NOMO-1 treated with DMSO at 0.1 percent for 48 hours (cell line): ENCODE data around the gene ATP1B1.
A peak's percentile ranks its signal among the peaks of the same experiment; 100 is the strongest.
"Not testable (repeated sequence)": the region's sequence is repeated elsewhere in the genome, so short reads cannot be mapped to it uniquely, and the experiment has no call there.

Experiments used
- DNase-seq: peaks from one replicate; lab custom pipeline; 2025; ENCODE audit not compliant: unreplicated experiment; lab: John Stamatoyannopoulos, UW

Gene ATP1B1

DNA sequence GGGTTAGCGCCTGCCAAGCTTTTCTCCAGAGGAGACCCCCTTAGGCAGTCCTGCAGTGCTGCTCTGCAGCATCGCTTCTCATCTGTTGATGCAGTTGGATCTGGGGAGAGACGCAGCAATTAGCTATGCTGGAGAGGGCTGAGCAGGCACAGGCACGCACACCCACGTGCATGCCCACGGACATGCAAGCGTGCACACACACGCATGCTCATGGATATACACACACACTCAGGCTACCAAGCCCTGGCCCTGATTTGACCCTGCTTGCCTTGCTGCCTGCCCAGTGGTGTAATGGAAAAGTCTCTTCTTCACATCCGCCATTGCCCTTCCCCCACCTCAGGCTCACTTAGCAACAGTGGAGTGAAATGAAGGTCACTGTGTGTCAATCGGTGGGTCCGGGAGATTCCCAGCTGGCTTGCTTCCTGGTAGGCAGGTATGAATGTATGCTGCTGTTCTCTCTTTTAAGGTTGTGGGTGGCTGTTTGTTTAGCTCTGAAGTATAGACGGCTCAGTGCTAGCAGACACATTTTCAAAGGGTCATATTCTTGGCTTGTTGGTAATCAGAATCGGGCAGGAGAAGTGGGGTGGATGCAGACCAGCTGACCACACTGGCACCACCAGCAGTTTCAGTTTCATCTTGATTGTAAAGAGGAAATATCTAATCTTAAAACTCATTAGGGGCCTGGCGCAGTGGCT is 9.5 kb downstream of the ATP1B1 start:
- DNase-seq = peak; percentile 49

DNA sequence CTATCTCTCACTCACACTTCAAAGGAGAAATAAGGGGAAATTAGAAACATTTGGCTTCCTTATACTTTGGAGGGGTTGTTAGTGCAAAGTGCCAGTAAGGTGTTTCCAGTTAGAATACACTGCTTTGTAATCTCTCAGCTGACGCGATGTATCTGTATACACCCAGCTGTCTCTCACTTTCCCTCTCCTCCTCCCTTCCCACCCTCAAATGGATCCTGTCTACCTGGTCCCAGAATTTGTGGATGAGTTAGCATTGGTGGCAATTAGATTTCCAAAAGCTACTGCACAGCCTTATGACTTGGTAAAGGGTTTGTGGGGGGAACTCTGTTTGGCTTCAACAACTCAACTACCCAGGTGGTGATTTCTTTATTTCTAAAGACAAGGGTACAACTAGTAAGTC is 10.5 kb downstream of the ATP1B1 start:
- no peak for DNase-seq

DNA sequence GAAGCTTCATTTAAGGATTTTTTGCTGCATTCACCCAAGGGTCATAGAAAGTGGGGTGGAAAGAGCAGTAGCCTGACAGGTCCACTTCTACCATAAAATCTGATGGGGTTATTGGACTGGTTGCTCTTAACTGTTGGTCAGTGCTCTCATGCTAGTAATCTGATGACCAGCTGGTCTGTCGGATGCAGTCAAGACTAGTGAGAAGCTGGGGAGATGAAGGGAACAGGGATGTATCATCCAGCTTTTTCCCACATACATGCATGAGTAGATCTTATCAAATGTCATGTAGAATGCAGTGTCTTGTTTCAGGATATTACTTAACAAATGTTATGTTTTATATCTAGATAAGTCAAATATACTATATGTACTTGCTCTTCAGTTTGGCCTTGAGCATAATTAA is 11.1 kb downstream of the ATP1B1 start:
- no peak for DNase-seq

DNA sequence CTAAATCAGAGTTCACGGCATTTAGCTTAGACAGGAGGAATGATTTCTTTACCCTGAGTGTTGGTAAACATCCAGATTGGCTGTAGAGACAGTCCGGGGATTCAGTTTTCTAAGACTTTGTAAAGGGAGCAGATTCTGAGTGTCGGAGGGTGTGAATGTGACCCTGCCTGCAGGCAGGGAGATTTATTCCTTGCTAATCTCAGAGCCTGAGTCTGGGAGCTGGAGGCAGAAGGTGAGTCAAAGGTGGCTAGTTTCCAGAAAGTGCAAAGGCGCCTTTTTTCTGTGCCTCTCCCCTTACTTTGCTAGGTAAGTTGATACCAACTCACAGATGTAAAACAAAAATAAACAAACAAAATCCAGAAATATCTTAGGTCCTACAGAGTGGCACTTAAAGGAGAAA is 11.7 kb downstream of the ATP1B1 start:
- DNase-seq = no peak

DNA sequence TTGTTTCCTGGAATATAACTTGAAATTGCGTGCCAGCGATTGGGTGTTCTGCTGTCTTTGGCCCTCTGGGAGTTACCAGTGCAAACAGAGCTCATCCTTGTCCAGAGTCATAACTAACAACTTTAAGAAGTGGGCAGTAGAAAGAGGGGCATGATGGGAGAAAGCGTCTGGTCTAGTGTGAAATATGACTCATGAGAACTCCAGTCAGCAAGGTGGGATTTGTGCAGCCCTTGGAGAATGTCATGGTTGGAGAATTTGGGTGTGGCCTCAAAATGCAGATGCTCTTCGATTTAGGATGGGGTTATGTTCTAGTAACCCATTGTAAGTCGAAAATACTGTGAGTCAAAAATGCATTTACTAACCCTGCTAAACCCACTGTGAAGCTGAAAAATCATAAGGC is 12.9 kb downstream of the ATP1B1 start:
- DNase-seq = no peak

DNA sequence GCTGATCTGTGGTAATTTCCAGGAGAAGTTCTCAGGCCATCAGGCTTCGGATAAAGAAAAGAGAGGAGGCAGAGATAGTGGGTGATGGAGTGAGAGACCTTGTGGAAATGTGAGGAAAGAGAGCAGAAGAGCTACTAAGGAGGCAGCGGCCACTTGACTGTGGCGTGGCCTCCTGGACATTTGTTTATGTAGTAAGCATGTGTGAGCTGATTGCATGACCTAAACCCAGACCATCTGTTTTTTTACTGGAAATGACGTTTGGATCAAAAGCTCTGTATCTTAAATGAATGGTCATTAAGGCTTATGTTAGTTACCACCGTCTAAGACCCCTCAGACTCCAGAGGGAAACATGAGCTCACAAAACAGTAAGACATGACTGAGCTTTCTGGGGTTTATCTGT is 13.6 kb downstream of the ATP1B1 start:
- no peak for DNase-seq

DNA sequence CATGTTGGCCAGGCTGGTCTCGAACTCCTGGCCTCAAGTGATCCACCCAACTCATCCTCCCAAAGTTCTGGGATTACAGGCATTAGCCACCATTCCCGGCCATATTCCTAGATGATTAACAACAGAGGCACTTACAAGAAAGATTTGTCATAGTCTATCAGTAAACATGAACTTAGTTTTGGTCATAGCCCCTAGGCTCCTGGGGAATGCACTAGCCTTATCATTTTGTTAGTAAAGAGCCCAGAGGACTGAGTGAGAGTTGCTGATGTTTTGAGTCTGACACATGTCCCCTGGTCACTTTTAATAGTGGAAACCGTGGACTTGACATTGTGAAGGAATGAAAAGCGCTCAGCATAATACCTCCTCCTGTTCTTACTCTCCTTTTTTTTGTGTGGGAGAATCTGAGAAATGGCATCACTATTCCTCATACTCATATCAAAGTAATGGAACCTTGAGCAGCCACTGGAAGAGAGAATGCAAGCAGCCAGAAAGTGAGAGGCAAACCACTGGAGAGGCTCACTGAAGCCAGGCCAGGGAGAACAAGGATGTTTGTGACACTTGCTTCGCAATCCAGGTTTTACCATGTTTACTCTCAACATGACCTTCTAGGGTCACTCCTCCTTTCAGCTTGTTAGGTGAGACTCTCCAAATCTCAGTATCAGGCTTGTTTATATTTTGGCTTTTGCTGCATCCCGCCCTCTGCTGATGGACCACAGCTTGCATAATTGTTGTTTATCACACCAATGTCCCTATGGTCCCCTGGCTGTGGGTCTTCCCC is 14.8 kb downstream of the ATP1B1 start:
- DNase-seq = no peak

DNA sequence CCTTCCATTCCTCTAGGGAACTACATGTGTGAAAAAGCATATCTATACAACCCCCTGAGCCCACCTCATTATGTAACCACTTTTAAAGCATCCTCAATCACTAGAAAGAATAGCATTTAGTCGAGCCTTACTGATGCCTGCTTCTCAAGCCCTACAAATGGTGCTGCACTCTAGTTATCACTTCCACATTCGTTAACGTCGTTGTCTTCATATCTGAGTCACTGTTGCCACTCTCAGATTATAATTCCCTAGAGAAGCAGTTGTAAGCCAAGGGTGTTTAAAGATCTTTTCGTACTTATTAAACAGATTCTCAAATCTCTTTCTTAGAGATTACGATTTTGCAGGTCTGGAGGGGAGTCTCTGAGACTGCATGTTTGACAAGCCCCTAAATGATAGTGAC is 16.5 kb downstream of the ATP1B1 start:
- peak; percentile 45 for DNase-seq

DNA sequence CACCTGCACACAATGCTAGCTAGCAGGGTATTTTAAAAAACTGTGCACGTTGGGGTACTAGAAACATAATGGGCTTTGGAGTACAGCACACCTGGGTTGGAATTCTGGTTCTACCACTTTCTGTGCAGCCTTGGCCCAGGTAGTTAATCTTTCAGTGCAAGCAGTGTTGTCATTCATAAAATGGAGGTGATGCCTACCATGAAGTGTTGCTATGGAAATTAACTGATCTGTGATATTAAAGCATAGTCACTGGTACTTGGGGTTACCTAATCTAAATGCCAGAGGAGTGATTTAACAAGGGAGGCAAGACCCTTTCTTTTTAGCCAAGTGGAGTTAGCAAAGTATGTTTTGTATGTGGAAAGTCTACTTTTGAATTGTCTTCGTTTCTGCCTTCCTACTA is 18.0 kb downstream of the ATP1B1 start:
- DNase-seq = no peak

DNA sequence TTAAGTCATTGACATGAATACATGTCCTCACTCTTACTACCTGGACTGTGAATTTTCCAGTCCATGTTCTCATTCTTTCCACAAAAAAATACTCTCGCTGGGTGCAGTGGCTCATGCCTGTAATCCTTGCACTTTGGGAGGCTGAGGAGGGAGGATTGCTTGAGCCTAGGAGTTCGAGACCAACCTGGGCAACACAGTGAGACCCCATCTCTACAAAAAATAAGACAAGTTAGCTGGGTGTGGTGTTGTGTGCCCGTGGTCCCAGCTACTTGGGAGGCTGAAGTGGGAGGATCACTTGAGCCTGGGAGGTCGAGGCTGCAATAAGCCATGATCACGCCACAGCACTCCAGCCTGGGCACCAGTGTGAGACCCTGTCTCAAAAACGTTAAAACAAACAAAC is 19.1 kb downstream of the ATP1B1 start:
- DNase-seq = not testable (repeated sequence)

DNA sequence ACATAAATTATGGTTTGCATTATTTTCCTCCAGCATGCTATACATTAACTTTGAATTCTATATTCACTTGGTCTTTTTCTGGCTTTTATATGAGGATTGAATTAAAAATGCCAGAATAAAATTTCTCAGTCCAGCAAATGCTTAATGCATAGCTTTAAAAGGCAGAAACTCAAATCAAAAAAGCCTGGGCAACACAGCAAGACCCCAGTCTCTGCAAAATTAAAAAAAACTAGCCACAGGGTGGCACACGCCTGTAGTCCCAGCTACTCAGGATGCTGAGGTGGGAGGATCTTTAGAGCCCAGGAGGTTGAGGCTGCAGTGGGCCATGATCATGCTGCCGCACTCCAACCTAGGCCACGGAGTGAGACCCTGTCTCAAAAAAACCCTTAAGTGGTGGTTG is 19.8 kb downstream of the ATP1B1 start:
- no peak for DNase-seq

DNA sequence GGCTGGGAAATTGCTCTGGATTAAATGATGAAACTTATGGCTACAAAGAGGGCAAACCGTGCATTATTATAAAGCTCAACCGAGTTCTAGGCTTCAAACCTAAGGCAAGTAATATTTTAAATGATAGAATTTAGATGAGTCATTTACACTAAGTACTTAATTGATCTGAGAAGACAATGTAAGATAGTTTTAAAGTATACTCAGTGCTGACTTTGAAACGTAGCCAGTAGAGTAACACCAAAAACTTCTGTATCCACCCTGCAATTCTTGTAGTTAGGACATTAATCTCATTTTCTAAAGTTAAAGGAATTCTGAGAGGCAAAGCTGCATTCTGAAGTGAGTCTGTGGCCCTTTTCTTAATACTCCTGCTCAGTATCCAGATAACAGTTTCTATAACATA is 20.8 kb downstream of the ATP1B1 start:
- no peak for DNase-seq

DNA sequence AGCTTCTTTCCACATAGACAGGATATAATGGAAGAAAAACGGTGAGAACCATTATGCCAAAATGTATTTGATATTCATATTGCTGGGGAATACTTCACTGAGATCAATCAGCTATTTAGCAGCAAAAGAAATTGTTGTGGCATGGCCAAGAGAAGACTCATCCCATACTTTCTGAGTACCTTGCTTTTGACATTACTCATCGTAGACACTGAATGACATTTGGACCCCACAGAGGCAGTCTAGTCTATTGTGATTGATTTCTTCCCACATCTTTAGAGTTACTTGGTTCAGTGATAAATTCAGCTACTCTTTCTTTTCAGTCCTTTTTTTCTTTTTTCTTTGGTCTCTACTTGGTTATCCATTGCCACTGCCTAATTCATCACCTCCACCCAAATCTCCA is 22.1 kb downstream of the ATP1B1 start:
- DNase-seq = no peak

DNA sequence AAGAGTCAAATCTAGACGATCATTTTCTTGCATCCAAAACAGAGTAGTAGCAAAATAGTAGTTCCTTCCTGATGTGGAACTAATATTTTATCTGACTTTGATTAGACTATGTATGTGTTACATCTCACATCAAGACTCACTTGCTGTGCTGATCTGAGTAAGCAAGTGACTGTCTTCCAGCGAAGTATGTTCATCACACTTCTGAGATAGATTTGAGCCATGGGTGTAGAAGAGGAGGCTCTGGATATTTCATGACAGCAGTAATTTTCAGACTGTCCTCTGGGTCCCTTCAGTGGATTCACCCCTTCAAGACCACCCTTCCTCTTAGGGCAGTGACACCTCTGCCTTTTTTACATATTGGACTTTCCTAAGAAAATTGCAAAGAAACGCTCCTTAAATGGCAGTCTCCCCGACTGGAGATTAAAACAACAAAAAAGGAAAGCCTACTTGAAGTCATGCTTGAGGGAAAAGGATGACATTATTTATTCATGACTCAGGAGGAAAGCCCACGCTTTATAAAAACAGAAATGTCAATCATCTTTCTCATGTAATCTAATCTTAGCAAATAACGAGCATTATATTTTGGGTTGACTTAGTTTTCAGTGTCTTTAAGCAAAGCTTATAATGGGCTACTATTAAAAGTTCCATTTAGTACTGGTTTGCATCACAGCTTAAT is 22.8 kb downstream of the ATP1B1 start:
- DNase-seq = no peak

DNA sequence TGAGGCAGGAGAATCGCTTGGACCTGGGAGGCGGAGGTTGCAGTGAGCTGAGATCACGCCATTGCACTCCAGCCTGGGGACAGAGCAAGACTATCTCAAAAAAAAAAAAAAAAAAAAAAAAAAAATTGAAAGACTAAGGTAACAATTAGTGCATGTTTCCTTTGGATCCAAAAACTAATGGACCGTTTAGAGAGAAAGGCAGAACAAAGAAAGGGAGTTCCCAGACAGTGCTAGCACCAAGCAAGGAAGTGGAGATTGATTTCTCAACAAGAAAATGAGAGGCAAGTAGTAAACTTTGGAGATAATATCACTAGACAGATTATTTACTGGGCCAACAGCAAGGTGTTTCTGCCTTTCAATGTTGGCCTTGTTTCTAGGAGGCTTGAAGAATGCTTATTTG is 24.2 kb downstream of the ATP1B1 start:
- DNase-seq = no peak

DNA sequence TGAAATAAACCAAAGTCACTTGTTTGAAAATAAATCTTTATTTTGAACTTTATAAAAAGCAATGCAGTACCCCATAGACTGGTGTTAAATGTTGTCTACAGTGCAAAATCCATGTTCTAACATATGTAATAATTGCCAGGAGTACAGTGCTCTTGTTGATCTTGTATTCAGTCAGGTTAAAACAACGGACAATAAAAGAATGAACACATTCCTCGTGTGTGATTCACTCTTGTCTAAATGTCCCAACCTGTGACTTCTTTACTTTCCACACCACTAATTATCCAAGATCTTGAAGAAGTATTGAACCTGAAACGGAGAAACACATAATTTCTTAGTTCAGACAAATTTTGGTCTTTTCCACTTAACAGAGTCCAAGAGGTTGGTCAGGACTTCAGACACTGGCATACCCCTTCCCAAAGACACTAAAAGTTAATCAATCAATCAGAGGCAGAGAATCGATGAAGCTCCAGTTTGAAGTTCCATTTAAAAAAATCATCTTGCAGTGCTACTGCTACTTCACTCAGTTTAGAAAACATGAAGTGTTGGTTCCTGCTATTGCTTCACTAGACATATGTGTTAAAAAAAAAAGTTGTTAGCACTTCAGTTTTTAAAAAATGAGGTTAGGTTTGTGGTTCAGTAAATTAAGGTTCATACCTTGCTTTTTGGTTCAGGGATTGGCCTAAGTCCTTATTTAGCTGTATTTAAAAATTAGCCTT is 26.2 kb downstream of the ATP1B1 start:
- no peak for DNase-seq

DNA sequence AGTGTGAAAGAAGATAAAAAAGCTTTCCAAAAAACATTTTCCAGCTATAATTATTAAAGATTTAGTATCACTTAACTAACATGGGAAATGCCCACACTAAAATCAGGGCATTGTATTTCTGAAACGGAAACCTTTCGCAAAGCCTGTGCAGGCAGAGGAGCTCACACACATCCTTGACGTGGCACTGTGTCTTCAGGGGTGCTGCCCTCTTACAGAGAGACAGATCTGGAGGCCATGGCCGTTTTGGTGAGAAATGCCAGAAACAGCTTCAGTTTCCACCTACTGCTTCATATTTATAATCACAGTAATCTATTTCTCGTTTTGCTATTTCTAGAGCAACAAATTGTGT is 26.7 kb downstream of the ATP1B1 start:
- DNase-seq = no peak

DNA sequence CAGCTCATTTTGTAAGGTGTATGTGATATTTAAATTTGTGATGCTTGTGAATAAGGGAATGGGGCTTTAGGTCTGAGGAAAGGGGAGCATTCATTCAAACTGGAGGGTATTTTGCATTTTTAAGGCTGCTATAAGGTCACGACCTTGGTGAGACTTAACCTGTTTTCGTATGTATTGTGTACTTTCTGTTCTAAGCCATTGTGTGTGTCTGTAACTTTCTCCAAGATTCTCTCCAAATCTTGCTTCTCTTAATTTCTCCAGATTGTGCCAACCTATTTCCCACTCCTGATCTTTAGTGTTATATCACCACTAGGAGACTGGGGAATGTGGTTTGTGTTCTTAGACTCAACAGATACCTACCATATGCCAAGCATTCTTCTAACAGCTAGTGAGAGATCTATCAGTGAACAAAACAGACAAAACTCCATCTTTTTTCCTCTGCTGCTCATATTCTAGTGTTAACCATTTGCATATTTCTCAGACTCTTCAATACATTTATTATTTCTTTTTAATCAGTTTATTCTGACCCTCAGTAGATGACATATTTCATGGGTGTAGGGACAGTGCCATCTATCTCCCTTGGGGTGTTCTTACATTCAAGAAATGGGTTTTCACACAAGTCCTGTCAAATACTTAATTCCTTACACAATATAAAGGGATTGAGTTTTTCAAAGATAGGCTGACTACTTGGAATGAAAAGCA is 27.5 kb downstream of the ATP1B1 start:
- no peak for DNase-seq

DNA sequence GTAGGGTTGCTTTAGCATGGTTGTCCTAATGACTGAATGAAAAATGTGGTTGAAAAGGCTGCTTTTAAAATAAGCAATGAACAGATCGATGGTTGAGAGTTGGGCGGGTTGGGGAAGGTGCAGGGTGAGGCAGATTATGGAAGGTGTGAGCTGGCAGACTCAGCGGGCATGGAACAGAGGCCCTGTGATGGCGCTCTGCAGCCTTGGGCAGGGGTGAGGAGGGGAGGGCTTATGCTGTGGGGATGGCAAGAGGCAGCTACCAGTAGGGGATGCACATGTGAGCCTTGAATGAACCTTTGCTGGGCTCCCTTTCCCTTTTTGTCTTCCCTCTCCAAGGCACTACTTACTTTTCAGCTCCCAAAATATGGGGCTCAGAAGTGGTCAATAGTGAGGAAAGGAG is 30.9 kb downstream of the ATP1B1 start:
- no peak for DNase-seq

DNA sequence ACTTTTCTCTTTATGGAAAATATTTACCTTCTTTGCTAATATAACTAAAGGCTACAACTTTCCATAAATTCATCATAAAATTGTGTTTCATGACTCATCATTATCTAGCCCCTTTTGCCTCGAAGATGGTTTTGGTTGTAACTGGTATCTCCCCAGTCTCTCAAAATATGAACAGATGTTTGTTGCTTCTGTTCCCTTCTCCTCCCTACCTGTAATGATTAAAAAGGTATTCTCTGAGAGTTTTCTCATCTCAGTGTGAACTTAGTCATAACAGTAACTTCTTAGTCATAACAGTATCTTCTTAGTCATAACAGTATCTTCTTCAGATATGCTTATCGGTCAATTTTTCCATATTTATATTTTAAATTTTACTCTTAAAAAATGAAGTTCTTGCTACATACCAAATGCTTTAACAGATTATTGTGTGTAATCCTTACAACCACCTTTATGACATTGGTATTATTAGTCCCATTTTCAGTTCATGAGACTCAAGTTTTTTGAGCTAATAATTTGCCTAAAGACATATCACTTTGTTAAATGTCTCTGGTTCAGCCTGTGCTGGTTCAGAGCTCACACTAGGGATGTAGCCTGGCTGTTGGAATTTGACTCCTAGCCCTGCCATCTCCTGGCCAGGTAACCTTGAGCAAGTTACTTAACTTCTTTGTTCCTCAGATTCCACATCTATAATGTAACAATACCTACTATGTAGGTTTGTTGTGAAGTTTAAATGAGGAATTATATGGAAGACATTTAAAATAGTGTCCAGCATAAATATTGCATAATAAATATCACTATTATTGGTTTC is 32.6 kb downstream of the ATP1B1 start:
- DNase-seq = no peak
